Stimulated activated CD4-positive, alpha-beta T cell treated with anti-CD3 and anti-CD28 coated beads, Interleukin-4, amount 100 ng/mL, for 48 hours (primary cell): ENCODE results near the gene PPFIBP2.

Experiments used
- DNase-seq, 2 donors: peaks; one replicate each; pipeline ENCODE4 v3.0.0-alpha.2; 2020; ENCODE audit warnings: low read depth in 2 of 2

PPFIBP2 gene

DNA sequence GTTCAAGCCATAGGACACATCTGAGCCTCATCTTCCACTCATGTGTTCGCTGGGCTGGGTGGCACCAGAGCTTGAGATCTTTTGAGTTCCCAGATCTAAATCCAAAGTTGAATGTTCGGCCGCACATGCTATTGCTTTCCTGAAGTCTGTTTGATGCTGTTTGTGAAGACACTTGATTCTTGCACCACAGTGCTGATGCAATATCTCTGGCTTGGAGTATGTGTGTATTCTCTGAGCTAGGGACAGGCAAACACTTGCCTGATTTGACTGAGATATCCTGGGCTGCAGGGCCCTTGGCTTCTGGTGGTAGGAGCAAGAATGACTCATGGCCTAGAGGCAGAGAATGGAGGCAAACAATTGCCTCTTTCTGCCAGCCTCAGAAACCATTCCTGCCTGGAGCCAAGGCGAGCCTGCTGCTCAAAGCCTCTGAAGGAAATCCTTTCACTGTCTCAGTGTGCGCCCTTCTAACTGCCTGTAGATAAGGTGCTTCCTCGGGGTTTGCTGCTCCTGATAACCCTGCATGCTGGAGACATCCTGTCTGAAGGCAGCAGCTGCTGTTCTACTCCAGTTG lies 86.5 kb downstream of the PPFIBP2 start:
- no peak for DNase-seq

GRCh38 chr11:7603031-7603781 lies 89.4 kb downstream of the PPFIBP2 start:
- no peak for DNase-seq

DNA sequence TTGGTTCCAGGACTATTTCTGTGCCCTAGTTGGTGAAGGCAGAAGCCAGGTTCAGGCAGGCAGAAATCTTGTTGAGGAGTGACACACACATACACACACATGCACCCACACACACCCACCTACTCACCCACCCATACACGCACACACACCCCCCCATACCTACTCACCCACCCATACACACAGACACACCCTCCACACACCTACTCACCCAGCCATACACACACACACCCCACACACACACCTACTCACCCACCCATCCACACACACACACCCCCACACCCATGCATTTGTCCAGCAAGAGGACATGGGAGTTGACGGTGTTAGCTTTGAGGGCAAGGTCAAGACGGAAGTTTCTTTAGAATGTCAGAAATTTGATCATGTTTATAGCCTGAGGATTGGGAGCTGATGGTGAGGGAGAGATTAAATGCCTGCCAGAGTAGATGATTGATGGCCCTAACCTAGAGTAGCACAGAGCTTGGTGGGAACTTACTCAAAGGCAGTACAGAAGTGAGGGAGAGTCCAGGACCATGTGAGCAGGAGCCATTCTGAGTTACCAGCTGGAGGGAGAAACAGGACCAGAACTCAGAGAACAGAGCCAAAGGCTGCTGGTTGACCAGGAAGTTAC lies 90.6 kb downstream of the PPFIBP2 start:
- DNase-seq = no peak

- no peak for DNase-seq
Observed at GRCh38 chr11:7605186-7605943, 91.6 kb downstream of the PPFIBP2 start.

GRCh38 chr11:7606496-7606895 lies 92.7 kb downstream of the PPFIBP2 start:
- no peak for DNase-seq

- DNase-seq = no peak
Observed at GRCh38 chr11:7609015-7609414, 95.2 kb downstream of the PPFIBP2 start.

DNA sequence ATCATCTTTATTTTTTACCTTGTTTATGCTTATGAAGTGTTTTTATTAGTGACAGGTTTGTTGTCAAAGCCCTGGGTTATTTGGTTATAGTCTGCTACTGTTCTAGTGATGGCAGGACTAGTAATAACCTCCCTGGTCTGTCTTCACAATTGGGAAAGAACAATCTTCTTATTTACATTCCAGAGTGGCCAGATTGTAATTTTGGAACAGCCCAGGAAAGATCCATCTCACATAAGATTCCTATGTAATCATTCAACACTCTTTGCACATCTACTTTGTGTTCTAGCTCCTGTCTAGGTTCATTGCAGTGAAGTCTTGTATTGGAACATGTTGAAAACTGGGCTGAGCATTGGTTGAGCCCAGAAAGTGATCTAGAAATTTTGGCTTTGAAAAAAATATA lies 95.7 kb downstream of the PPFIBP2 start:
- no peak for DNase-seq

GRCh38 chr11:7610393-7610792 lies 96.6 kb downstream of the PPFIBP2 start:
- no peak for DNase-seq

DNA sequence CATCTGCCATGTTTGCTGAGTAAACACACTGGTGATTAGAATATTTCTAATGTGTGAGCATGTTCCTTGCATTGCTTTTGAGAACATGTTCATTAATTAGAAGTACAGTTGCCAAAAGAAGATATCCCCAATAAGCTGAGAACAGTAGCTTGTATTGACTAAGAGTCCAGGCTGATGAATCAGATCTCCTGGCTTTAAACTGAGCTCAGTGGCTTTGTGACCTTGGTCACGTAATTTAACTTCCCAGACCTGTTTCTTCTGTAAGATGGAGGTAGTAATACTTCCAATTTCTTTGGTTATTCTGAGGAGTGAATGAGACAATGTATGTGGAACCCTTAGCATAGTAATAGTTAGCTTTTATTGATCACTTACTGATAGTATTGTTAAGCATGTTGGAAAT lies 97.6 kb downstream of the PPFIBP2 start:
- DNase-seq = no peak

- DNase-seq = no peak
Observed at GRCh38 chr11:7612056-7612660, 98.4 kb downstream of the PPFIBP2 start.

DNA sequence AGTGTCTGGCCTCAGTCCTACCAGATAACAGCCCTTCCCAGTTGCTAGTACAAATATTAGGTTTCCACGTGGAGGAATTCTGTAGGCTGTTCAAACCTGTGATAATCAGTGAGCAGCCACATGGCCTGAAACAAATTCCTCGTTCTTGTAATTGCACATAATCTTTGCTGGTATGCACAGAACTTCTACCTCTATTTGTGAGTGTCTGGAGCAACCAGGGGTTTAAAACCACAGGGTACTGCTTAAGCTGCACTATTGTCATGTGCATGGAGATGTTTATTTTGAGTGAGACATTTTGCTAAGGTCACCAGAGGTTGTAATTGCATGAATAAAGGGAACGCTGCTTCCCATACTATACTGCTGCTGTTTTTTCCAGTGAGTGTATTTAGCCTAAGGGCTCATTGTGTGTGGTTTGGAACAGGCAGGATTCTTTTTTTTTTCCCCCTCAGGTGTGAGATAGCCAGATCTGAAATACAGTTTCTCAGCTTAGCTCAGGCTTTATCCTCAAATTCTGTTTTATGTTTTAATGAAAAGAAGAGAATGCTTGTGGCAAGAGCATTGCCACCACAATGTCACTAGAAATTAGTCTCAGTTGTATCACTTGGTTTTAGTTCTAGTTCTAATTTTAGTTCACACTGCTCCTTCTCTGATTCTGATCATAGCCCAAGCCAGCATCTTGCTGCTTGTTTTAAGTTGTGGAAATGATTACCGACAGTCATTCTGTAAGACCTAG lies 99.0 kb downstream of the PPFIBP2 start:
- no peak for DNase-seq

GRCh38 chr11:7613394-7613720 lies 99.6 kb downstream of the PPFIBP2 start:
- DNase-seq = no peak

- DNase-seq = no peak
Observed at GRCh38 chr11:7614656-7615055, 100.9 kb downstream of the PPFIBP2 start.

- no peak for DNase-seq
Observed at GRCh38 chr11:7617032-7617431, 103.2 kb downstream of the PPFIBP2 start.

GRCh38 chr11:7619322-7619721 lies 105.5 kb downstream of the PPFIBP2 start:
- no peak for DNase-seq

- DNase-seq = no peak
Observed at GRCh38 chr11:7621090-7621489, 107.3 kb downstream of the PPFIBP2 start.

DNA sequence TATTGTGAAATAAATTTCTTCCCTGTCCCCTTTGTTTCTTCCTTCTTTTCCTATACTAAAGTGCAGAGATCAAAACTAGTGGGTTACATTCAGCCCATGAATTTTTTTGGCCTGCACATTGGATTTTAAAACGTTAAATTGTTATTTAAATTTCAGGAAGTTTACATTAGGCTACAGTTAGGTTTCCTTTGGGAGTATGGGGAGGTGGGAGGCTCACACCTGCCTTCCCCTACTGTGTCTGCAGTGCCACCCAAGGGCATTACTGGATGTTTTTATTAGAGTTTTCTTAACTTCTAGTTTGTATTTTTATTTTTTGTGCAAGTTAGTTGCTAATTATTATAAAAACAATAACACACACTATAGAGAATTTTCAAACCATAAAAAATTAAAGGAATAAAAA lies 107.8 kb downstream of the PPFIBP2 start:
- DNase-seq = no peak

DNA sequence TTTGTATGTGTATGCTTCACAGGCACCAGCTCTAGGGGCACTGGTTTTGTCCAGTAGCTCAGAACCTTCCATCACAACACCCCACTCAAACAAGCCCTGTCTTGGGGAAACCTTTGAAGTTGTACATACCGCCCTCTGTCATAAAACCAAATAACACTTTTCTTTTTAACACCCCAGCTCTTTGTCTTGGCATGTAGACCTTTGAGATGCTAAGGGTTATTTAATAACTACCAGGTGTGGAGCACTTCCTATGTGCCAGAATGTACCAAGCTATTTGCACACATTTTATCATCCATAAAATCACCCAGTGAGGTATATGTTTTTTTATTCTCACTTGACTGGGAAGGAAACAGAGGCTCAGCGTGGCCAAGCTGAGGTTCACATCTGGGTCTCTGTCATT lies 108.9 kb downstream of the PPFIBP2 start:
- no peak for DNase-seq

DNA sequence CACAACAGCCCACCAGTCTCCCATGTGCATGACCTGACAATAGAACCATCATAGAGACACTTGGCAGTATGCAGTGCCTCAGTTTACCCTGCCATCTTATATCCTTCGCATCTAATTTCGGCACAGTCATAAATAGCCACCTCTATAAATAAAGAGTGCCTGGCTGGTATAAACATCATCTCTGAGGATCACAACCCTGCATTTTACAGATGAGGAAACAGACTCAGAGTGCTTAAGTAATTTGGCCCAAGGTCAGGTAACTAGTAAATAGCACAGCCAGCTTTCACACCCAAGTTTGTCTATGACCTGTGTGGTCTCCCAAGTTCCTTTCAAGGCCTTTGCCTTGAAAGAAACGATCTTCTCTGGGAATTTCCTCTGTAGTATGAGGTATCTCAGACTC lies 114.9 kb downstream of the PPFIBP2 start:
- no peak for DNase-seq

GRCh38 chr11:7630002-7630401 lies 116.2 kb downstream of the PPFIBP2 start:
- DNase-seq = no peak

- no peak for DNase-seq
Observed at GRCh38 chr11:7632211-7632610, 118.4 kb downstream of the PPFIBP2 start.

DNA sequence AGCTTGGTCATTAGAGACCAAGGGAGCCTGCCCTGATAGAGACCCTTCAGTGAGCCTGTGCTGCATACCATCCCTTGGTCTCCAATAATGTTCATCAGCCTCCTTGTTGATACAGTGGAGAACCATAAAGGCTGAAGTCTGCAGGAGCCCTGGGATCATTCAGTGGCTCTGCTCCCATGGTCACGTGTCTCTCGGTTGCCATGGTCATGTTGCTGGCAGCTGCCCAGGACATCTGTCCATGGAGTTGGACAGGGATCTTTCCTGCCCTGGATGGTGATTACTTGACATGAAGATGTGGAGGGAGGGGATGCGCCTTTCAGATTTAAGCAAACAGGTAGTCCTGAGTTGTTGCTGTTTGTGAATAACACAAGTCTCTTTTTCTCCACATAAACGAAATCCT lies 121.3 kb downstream of the PPFIBP2 start:
- no peak for DNase-seq
